SIG-M5 (cell line): ENCODE results near the gene CCRL2.
"Not testable (repeated sequence)": the region's sequence is repeated elsewhere in the genome, so short reads cannot be mapped to it uniquely, and the experiment has no call there.

Source experiments
- DNase-seq: peaks from one replicate; lab custom pipeline; 2025; lab: John Stamatoyannopoulos, UW

CCRL2 gene

GRCh38 chr3:46380471-46381221 is 26.4 kb upstream of the CCRL2 start:
- DNase-seq: no peak

- DNase-seq: no peak
These were observed 25.4 kb upstream of the CCRL2 start for GRCh38 chr3:46381625-46382024.

GRCh38 chr3:46383211-46383950 is 23.7 kb upstream of the CCRL2 start:
- DNase-seq: no peak

GRCh38 chr3:46383951-46384330 is 23.1 kb upstream of the CCRL2 start:
- DNase-seq: no peak

GRCh38 chr3:46386205-46386604 is 20.9 kb upstream of the CCRL2 start:
- DNase-seq: no peak

GRCh38 chr3:46388847-46389246 is 18.2 kb upstream of the CCRL2 start:
- DNase-seq: not testable (repeated sequence)

GRCh38 chr3:46389306-46389705 is 17.8 kb upstream of the CCRL2 start:
- no peak for DNase-seq

- DNase-seq: not testable (repeated sequence)
These were observed 15.5 kb upstream of the CCRL2 start for GRCh38 chr3:46391526-46391925.

- DNase-seq: no peak
These were observed 14.0 kb upstream of the CCRL2 start for GRCh38 chr3:46393011-46393410.

- DNase-seq: peak; percentile 27
These were observed 13.3 kb upstream of the CCRL2 start for GRCh38 chr3:46393554-46394434.

GRCh38 chr3:46395210-46395661 is 11.8 kb upstream of the CCRL2 start:
- peak; percentile 14 for DNase-seq

- DNase-seq: no peak
These were observed 11.1 kb upstream of the CCRL2 start for GRCh38 chr3:46395766-46396530.

GRCh38 chr3:46397111-46397510 is 9.9 kb upstream of the CCRL2 start:
- DNase-seq: no peak

- DNase-seq: no peak
These were observed 8.7 kb upstream of the CCRL2 start for GRCh38 chr3:46398186-46398955.

- DNase-seq: no peak
These were observed 8.0 kb upstream of the CCRL2 start for GRCh38 chr3:46399098-46399497.

GRCh38 chr3:46399557-46399956 is 7.5 kb upstream of the CCRL2 start:
- no peak for DNase-seq

- DNase-seq: no peak
These were observed 6.9 kb upstream of the CCRL2 start for GRCh38 chr3:46400000-46400734.

GRCh38 chr3:46400846-46401245 is 6.2 kb upstream of the CCRL2 start:
- no peak for DNase-seq

- no peak for DNase-seq
These were observed 5.5 kb upstream of the CCRL2 start for GRCh38 chr3:46401579-46401978.

- DNase-seq: not testable (repeated sequence)
These were observed 4.2 kb upstream of the CCRL2 start for GRCh38 chr3:46402902-46403301.
